ENCODE data around the gene PIGC. TPM values are rescaled to one million over a fixed set of nuclear protein-coding genes. Genes with fewer than 3 reads are reported as not detected.

Gene PIGC
- total RNA-seq, 1 experiment from 2014 or later: 16.2 TPM

DNA sequence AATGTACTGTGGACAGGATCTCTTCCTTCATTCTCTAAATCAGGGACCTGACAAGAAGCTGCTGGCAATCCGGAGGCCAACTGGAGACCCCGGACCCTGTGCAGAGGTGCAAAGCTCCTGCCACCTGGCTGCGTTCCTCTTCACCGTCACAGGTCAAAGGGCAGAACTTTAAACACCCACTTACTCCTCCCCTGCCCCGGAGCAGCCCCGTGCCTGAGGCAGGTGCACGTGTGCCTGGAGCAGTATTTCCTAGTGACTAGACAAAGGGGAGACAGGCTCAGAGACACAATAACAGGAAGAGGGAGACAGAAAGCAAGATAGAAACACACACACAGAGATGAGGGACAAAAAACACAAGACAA lies 6.6 kb upstream of the PIGC start (continued):
- TF ChIP-seq RORB (CRISPR knock-in tag; IDR thresholded peaks at IDR 0.05): no peak

GRCh38 chr1:172449585-172450523 lies 6.0 kb upstream of the PIGC start:
- ChIA-PET POLR2A (no interaction called here), CTCF (interaction anchor here (0.6 to 1.9 kb wide), 6 partner anchors 11 to 270 kb away, joined by 3 to 10 read pairs (median 6); no protein-coding TSS in a partner anchor)
- TF ChIP-seq CTCF (IDR thresholded peaks at IDR 0.05) (peak; percentile 79), CREM (CRISPR knock-in tag; IDR thresholded peaks at IDR 0.05) (no peak), GABPB1 (CRISPR knock-in tag; IDR thresholded peaks at IDR 0.05) (0 out of 2 replicates have a peak, but pooled peaks have one; percentile 14), ELF4 (CRISPR knock-in tag; IDR thresholded peaks at IDR 0.05; ENCODE audit: low read depth) (no peak), ZNF263 (CRISPR knock-in tag; IDR thresholded peaks at IDR 0.05; ENCODE audit: low read depth) (no peak)
- peak; percentile 99 for ATAC-seq
- no peaks in the 10 kb centered on the region for H3K36me3 Mint-ChIP-seq
- H3K9me3 Mint-ChIP-seq: no peaks in the 10 kb centered on the region
- H3K27me3 Mint-ChIP-seq (ENCODE audit: low read depth): no peaks in the 10 kb centered on the region; the same call in 1 of the 2 replicates
- peaks cover 5% of the 10 kb centered on the region; the same call in 1 of the 2 replicates for H3K4me1 Mint-ChIP-seq
- H3K27ac Mint-ChIP-seq: no peak overlapping the region
- no peak overlapping the region for H3K4me3 Mint-ChIP-seq
- peak; percentile 57 for DNase-seq (ENCODE audit: low spot score)

DNA sequence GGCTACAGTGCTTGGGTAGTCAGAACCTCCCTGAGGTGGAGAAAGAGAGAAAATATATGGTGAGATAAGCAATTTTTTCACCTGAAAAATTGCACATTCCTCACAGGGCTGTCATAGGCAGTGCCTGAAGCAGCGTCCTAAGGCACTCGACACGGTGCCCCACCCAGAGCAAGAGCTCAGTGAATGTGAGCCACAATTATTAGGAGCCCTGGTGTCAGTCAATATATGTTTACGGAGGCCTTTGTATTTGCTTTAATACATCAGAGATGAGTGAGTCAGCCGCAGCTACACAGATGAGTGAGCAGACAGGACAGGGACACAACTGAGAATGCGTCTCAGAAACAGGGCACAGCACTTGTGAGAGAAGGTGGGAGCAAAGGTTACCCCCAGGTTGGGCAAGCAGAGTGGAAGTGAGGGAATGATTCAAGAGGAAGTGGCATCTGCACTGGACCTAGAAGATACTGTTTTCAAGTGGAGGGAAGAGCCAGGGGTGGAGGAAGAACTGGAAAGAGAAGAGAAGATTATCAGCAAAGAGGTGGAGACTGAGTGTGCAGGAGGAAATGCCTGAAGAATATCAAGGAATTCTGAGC lies 5.2 kb upstream of the PIGC start:
- Mint-ChIP-seq H3K27me3 (ENCODE audit: low read depth) (no peaks in the 10 kb centered on the region; the same call in 1 of the 2 replicates), H3K9me3 (no peaks in the 10 kb centered on the region), H3K36me3 (no peaks in the 10 kb centered on the region), H3K27ac (no peak overlapping the region), H3K4me1 (peaks cover 5% of the 10 kb centered on the region; the same call in 1 of the 2 replicates), H3K4me3 (no peak overlapping the region)
- DNase-seq (ENCODE audit: low spot score) (no peak), ATAC-seq (no peak)
- ChIA-PET CTCF (interaction anchor here (1.0 to 1.9 kb wide), 3 partner anchors 50 to 271 kb away, joined by 3 to 10 read pairs (median 7); no protein-coding TSS in a partner anchor), POLR2A (no interaction called here)
- TF ChIP-seq E2F4 (CRISPR knock-in tag; IDR thresholded peaks at IDR 0.05; ENCODE audit: borderline replicate concordance, low read depth) (no peak), GABPB1 (CRISPR knock-in tag; IDR thresholded peaks at IDR 0.05) (peak; percentile 54)

DNA sequence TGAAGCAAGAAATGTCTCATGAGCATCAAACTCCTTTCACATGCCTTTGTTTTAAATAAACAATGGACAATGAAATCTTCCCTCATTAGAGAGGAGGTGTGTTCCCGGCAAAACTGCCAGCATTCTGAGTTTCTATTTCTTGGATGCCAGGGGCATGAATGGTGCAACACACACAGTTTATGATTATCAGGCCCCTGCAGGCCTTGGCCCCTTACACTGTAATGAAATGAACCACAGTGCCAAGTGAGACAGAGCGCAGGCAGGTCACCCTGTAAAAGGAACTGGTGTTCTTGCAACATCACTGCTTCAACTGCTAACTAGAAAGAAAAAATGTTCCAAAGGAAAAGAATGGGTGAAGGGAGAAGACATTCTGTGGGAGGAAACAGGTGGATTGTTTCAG lies 3.8 kb upstream of the PIGC start:
- CTCF ChIA-PET: no interaction called here
- DNase-seq (ENCODE audit: low spot score): no peak
- Mint-ChIP-seq H3K4me1 (peaks cover 10% of the 10 kb centered on the region), H3K27me3 (ENCODE audit: low read depth) (no peaks in the 10 kb centered on the region; the same call in 1 of the 2 replicates), H3K9me3 (no peaks in the 10 kb centered on the region), H3K27ac (no peak overlapping the region), H3K4me3 (no peak overlapping the region), H3K36me3 (no peaks in the 10 kb centered on the region)
- no peak for ATAC-seq
- TF ChIP-seq ZNF138 (CRISPR knock-in tag; conservative IDR thresholded peaks at IDR 0.05): no peak
- TF ChIP-seq ERG (CRISPR knock-in tag; IDR thresholded peaks at IDR 0.05): no peak
- POLR2A ChIA-PET: no interaction called here

- ATAC-seq (no peak), DNase-seq (ENCODE audit: low spot score) (no peak)
- Mint-ChIP-seq H3K4me1 (peaks cover 10% of the 10 kb centered on the region), H3K9me3 (no peaks in the 10 kb centered on the region), H3K27me3 (ENCODE audit: low read depth) (no peaks in the 10 kb centered on the region; the same call in 1 of the 2 replicates), H3K27ac (no peak overlapping the region), H3K36me3 (peaks cover 11% of the 10 kb centered on the region), H3K4me3 (no peak overlapping the region)
- CTCF ChIA-PET: interaction anchor here (0.9 kb wide), 1 partner anchor 273 kb away, joined by 3 read pairs; no protein-coding TSS in a partner anchor
- POLR2A ChIA-PET: no interaction called here
- TF ChIP-seq, protein P1, sequence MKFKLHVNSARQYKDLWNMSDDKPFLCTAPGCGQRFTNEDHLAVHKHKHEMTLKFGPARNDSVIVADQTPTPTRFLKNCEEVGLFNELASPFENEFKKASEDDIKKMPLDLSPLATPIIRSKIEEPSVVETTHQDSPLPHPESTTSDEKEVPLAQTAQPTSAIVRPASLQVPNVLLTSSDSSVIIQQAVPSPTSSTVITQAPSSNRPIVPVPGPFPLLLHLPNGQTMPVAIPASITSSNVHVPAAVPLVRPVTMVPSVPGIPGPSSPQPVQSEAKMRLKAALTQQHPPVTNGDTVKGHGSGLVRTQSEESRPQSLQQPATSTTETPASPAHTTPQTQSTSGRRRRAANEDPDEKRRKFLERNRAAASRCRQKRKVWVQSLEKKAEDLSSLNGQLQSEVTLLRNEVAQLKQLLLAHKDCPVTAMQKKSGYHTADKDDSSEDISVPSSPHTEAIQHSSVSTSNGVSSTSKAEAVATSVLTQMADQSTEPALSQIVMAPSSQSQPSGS (CRISPR knock-in tag; IDR thresholded peaks at IDR 0.05; ENCODE audit: borderline replicate concordance, low read depth): no peak
- no peak for TF ChIP-seq ARID4B (CRISPR knock-in tag; IDR thresholded peaks at IDR 0.05; ENCODE audit: borderline replicate concordance)
These were observed 2.7 kb upstream of the PIGC start for GRCh38 chr1:172446547-172446946.
